ENCODE results near the gene TRAPPC10.
A peak's percentile ranks its signal among the peaks of the same experiment; 100 is the strongest.

TRAPPC10 gene

DNA sequence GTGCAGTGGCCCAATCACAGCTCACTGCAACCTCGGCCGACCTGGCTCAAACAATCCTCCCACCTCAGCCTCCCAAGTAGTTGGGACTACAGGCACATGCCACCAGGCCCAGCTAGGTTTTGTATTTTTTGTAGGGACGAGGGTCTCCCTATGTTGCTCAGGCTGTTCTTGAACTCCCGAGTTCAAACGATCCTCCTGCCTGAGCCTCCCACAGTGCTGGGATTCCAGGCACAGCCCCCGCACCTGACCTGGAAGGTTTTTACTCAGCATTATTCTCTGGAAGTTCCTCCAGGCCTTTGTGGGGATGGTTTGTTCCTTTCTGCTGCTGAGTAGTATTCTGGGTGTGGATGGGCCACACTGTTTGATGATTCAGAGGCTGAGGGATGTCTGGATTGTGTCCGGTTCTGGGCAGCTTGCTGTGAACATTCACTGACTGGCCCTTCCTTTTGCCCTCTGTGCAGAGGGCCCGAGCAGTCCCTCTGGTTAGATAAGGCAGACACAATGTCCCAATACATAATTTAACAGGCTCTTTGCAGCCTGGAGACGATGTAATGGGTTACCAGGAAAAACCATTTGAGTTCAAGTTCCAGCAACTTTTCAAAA, 6.0 kb upstream of the TRAPPC10 start:
- DNase-seq, result peak; percentile 92

DNA sequence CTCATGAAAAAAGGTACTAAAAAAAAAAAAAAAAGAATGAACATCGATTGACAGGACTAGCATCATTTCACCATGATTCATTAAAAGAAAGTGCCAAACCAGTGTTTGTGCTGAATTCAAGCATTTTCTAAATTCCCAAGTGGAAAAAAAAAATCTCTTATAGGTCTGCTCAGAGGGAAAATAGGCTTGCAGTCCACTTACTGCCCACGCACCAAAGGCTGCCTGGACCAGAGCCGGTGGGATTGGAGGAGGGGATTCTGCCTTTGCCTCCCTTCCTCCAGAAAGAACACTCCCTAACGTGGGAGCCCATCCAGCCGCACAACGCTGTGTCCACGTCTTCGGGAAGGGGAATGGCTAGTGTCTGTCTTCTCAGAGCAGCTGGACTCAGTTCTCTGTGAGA, 5.5 kb upstream of the TRAPPC10 start:
- DNase-seq, result peak; percentile 79

DNA sequence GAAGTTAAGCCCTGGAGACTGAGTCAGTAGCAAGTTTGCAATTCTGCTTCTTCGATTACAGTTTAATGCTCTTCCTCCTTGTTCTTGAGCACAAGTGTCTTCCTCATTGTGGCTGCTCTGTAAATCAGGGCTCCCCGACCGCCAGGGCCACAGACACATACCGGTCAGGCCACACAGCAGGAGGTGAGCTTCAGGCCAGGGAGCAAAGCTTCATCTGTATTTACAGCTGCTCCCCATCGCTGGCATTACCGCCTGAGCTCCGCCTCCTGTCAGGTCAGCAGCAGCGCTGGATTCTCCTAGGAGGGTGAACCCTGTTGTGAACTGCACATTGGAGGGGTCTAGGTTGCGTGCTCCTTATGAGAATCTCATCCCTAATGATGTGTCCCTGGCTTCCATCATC, 1.7 kb upstream of the TRAPPC10 start:
- DNase-seq, result no peak

DNA sequence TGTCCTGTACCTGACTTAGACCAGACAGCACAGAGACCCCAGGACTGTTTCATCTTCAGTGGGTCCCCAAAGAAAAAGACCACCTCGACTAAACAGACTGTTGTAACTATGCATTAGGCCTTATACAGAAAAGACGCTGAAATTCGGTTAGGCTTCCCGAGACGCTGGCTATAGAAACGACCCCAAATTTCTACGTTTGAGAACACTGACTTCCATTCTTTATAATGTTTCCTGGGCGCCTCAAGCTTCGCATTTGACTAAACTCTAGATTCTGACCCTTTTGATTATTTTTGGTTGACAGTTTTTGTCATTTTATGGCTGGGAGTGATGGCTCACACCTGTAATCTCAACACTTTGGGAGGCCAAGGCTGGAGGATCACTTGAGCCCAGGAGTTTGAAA, 986 bp upstream of the TRAPPC10 start:
- no peak for DNase-seq

DNA sequence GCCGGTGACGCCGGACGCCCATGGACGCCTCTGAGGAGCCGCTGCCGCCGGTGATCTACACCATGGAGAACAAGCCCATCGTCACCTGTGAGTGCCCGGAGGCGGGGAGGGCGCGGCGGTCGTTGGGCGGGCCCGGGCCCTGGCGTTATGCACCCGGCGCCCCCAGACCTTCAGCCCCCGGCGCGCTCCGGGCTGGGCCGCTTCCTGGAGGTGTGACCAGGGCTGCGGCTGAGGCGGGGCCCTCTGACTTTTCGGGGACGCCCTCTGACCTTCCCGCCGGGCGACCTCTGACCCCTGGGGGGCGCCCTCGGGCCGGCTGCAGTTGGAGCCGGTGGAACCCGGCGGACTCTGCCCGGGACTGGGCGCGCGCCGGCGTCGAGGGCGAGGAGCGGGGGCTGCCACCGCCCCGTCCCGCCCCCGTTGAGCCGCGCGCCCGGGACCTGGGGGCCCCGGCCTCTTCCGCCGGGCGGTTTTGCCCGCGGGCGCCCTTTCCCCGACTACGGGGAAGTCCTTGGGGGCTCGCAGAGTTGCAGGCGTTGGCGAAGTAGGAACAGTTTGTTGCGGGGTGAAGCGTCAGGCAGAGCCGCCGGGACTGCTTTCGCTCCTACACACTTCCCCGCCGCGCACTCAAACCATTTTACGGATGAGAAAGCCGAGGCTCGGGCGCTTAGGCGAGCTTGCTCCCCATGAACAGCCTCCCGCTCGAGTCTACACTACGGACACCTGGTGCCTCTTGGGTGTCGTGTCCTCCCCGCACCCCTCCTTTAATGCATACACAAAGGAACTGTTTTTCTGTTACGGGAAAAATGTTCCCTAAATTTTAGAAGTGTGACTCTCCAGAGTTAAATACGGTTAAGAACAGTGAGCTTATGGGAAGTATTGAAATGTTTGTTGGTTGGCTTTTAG, 618 bp downstream of the TRAPPC10 start:
- no peak for DNase-seq

DNA sequence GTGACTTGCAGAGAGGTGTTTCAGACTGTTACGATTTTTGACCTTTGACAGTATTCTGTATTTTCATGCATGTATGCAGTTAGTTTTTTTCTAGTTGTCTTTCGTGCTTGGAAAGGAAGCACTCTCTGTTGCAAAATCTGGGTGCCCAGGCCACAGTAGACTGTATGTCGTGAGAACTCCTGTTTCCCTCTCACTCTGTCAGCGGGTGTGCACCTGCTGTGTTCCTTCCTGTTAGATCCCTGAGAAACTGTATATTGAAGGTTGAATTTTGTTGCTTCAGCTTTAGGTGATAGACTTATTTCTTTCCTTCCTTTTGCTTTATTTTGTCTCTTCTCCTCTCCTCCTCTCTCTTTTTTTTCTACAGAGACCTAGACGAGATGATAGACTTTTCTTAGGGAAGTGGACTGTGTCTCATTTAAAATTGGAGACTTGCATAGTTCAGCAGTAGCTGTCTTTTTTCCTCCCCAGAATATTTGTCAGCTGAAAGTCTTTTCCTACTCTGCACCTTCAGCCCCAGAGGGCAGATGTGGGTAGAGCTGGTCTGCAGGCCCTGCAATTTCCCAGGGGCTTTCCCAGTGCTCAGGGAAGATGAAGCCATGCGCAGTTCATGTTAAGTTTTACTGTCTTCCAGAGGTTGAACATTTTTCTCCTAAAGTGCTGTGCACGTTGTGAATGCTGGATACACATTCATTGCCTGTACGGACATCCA, 1.4 kb downstream of the TRAPPC10 start:
- peak; percentile 26 for DNase-seq

DNA sequence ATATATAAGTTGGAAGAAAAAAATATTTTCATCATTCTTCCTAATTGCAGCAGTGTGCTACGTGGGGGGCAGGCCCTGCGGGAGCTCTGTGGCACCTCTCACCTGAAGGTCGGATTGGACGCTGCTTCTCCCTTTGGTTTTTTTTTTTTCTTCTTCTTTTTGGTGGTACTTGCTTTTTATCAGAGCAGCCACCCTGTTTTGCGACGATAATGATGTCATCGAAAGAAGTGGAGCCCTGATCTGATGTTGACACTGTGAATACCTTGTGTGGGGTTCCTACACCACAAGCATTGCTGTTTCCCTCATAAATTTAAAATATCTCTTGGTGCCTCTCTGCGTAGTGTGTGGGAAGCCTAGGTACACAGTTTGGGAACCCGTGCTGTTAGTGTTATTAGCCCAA, 5.5 kb downstream of the TRAPPC10 start:
- no peak for DNase-seq

DNA sequence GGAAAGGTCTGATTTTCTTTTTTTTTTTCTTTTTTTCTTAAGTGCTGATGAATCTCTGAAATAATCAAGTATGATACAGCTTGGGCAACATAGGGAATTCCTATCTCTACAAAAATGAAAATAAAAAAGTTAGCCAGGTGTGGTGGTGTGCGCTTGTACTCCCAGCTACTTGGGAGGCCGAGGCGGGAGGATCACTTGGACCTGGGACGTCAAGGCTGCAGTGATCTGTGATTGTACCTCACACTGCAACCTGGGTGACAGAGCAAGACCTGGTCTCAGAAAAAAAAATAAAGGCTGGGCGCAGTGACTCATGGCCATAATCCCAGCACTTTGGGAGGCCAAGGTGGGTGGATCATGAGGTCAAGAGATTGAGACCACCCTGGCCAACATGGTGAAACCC, 6.0 kb downstream of the TRAPPC10 start:
- DNase-seq, result no peak

DNA sequence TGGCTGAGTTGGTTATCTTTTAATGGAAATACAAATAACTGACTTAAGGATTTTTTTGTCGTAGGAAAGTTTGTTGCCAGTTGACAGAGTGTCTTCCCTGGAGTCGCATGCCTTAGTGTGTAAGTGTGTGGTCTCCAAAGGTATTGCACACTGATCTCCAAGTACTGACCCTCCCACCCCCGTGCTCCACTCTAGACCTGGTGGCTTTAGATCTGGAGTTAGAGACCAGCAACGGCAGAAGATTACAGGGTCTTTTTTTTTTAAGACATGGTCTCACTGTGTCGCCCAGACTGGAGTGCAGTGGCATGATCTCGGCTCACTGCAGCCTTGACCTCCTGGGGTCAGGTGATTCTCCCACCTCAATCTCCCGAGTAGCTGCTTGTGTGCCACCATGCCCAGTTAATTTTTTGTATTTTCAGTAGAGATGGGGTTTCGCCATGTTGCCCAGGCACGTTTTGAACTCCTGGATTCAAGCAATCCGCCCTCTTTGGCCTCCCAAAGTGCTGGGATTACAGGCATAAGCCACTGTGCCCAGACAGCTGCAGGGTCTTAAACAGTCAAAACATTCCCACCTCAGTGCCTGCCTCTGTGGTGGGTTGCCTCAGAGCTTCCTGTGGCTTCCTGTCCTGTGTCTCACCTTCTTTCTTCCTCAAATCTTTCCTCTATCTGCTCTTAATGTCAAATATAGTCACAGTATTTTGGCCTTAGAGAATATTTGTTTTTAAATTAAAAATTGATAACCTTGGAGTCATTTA, 6.9 kb downstream of the TRAPPC10 start:
- no peak for DNase-seq

DNA sequence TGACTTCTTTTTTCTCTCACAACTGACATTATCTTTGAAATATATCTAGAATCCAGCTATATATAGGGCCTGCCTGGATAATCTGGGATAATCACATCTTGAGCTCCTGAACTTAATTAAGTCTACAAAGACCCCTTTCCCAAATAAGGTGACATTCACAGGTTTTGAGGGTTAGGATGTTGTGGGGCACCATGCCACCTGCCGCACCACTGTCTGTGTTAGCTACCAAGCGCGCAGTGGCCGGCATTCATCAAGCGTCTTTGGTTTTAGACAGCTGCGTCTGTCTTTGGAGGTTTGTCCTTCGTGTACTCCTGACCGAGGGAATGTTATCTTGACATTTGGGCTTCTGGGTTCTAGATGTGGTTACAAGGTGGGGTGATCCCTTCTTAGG, 7.5 kb downstream of the TRAPPC10 start:
- no peak for DNase-seq

DNA sequence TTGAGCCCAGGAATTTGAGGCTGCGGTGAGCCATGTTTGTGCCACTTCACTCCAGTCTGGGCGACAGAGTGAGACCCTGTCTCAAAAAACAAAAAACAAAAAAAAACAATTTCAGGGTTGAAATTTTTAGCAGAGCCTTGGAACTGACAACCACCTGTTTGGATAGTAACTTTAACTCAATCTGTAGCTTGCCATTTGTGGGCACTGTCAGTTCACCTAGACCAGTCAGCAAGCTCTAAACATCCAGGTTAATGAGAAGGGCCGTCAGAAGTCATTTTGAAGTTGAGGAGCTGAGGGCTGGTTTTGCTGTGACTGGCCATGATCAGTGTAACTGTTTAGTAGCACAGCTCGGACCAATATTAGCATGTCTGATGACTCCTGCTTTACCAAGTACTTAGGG, 8.4 kb downstream of the TRAPPC10 start:
- DNase-seq, result no peak

DNA sequence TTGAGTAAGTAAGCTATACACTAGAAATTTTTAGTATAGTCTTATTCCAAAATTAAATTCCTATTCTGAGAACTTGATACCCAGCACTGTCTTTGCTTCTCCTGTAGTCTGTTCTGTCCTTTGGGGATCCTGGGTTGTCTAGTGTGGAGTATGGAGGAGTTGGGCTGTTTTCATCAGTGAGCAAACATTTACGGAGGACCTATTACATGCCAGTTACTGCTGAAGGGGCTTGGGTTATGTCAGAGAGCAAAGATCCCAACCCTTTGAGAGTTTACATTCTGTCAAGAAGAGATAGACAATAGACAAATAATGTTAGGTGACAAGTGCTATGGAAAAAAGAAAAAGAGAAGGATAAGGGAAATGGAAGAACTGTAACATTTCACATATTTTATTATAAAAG, 9.0 kb downstream of the TRAPPC10 start:
- no peak for DNase-seq

DNA sequence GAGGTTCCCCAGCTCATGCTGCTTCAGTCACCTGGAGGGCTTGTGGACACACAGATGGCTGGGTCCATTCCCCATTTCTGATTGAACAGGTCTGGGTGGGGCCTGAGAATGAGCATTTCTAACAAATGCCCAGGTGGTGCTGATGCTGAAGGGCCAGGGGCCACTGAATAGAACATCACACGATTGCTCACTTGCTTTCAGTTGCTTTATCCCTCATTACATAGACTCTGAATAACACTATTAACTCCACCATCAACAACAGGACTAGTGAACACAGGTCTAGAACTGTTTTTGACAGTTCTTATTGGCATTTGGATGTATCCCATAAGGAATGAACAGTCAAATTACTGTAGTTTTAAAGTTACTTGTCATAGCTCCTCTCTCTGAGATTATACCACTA, 12.1 kb downstream of the TRAPPC10 start:
- no peak for DNase-seq

DNA sequence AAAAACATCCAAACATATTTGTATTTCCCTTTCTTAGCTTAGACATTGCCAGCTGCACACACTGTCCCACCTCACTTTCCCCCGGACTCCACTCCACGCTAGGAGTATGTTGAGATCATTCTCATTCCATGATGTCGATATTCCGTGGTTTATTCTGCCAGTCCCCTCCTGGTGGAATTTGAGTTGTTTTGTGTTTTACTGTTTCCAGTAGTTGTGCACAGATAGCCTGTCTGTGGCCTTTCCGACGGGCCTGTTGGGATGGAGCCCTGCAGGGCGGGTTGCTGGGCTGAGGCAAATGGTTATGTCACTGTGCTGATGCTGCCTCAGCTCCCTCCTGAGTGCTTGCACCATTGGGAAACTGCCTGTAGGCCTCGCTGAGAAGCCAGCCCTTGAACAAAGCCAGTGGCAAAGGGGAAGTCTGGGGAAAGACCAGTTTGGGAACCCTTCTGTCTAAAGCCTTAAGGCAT, 12.8 kb downstream of the TRAPPC10 start:
- peak; percentile 4 for DNase-seq

DNA sequence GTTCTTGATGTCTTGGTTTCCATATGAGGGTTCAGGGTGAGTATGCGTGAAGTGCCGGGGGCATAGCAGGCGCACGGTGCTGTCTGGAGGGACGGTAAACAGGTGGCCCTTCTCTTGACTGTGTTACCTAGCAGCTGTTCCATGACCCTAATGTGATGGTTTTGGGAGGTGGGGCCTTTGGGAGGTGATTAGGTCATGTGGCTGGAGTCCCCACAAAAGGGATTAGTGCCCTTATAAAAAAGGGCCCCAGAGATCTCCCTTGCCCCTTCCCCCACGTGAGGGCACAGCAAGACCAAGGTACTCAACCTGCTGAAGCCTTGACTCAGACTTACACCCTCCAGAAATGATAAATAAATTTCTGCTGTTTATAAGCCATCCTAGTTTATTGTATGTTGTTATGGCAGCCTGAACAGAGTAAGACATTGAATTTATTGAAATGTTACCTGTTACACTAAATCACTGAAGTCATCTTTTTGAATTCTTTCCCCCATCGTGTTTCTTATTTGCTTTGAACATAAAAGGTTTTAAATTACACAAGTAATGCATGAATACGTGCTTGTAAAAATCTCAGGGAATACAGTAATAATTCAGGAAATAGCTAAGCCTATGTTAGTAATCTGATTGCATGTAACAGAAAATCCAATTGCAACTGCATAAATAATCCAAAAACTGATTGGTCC, 15.6 kb downstream of the TRAPPC10 start:
- DNase-seq, result no peak

DNA sequence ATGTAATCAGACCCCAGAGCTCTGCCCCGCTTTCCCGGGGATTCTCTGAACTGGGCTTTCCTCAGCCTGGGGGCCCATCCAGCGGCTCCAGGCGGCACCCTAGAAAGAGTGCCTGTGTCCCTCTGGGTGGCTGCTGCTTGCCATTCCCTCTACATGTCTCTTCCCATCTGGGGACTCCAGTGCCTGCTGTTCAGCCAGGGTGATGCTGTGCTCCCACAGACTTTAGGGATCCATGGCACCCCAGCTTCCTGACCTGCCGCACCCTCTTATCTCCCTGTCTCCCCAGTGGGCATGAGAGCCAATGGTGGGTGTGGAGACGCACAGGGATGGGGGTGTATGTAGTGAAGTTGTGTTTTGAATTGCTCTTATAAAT, 16.2 kb downstream of the TRAPPC10 start:
- no peak for DNase-seq

DNA sequence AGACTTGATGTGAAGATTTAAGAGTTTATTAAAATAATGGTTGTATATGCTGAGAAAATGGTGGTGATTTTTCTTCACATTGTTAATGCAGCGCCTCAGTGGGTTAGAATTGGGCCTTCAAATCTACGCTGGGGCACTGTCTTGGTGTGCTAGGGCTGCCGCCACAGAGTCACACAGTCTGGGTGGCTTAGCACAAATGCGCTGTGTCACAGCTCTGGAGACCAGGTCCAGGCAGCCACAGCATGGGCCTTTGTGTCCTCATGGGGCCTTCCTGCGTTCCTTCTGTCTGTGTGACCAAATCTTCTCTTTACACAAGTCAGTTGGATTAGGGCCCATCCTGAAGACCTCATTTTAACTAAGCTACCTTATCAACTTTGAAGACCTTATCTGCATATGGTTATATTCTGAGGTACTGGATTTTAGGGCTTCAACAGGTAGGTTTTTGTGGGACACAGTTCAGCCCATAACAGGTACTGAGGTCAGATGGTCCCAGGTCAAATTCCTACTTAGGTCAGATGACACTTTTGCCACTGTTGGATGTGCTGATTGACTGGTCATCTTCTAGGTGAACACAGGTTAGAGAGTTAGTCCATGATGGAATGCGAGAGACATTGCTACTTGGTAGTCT, 17.5 kb downstream of the TRAPPC10 start:
- no peak for DNase-seq

DNA sequence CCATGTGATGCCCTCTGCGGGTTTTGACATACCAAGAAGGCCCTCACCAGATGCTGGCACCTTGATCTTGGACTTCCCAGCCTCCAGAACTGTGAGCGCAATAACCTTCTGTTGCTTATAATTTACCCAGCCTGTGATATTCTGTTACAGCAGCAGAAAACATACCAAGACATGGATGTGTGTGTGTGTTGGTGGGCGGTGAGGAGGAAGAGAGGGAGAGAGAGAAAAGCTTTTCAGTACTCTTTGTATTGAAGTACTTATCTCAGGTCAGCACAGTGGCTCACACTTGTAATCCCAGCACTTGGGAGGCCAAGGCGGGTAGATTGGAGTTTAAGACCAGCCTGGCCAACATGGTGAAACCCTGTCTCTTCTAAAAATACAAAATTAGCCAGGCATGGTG, 23.1 kb downstream of the TRAPPC10 start:
- DNase-seq, result no peak

DNA sequence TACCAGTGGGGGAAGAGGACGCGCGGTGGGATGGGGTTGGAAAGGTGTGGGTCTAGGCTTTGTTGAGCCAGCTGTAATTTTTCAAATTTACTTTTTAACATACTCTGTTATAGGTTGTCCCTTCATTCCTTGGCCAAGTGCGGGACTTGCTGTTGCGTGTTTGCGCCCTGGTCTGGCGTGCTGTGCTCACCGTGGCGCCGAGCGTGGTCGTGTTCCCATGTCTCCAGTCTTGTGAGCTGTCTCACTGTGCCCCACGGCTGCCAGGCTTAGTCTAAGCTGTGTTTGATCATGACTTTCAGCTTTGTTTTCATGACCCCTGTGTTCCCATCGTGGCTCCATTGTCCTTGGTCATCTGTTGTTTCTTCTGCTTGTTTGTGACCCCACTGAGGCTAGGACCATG, 26.0 kb downstream of the TRAPPC10 start:
- no peak for DNase-seq

DNA sequence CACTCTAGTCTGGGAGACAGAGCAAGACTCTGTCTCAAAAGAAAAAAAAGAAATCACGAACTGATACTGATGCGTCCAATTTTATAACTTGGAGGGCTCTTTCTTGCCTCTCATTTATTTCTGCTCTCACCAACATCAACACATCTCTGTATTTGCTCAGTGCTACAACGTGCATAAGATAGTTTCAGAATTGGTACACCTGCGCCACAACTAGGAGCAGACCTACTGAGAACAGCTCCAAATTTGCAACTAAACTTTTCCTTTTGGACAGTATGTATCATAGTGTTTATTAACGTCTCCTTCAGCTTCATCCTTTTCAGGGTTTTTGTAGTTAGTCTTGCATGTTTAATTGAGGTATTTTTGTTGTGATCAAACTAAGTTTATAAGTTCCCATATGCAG, 27.7 kb downstream of the TRAPPC10 start:
- no peak for DNase-seq

DNA sequence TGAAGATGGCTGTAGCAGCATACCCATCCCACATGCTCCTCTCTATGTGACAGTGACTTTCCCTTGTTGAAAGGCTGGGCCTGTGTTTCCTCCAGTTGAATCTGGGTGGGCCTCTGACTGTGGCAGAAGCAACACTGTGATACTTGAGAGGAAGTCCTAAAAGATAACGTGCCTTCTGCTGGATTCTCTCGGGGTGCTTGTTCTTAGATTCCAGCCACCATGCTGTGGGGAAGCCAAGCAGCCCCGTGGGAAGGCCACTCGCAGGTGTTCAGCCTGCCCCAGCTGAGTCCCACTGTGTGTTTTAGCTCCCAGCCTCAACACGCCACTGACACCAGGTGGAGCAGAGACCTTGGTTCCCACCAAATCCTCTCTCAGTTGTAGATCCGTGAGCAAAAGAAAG, 31.5 kb downstream of the TRAPPC10 start:
- DNase-seq, result no peak

DNA sequence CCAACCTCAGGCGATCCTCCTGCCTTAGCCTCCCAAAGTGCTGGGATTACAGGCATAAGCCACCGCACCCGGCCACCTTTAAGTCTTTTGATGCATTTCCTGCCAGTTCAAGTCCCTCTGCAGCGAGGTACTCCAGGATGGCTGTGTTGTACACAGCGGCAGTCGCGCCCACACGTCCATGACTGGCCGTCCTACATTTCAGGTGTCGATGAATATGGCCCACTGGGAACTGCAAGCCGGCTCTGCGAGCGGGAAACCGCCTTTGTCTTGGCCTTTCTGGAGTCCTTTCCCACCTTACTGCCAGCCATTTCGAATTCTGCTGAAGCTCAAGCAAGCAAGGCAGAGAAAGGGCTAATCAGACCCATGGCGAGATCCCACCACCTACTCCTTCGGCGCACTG, 34.6 kb downstream of the TRAPPC10 start:
- DNase-seq, result no peak
